BLaER1 treated with 17β-estradiol and CSF1 and Interleukin-3, amounts not matched to agents 10 nM and 100 nM (cell line): ENCODE results near the gene ACTR1A.

Experiments
- H3K27ac ChIP-seq, 11 experiments: shearing (Covaris generic); formaldehyde crosslinking; 2 replicates each; pipeline ENCODE4 v1.8.1; 2022
- H3K27me3 ChIP-seq, 11 experiments: shearing (Covaris generic); formaldehyde crosslinking; 2 replicates each; pipeline ENCODE4 v1.8.1; 2022
- H3K36me3 ChIP-seq, 11 experiments: shearing (Covaris generic); formaldehyde crosslinking; 2 replicates each; pipeline ENCODE4 v1.8.1; 2022
- H3K4me1 ChIP-seq, 10 experiments: shearing (Covaris generic); formaldehyde crosslinking; 2 replicates each; pipeline ENCODE4 v1.8.1; 2022
- H3K4me2 ChIP-seq, 11 experiments: shearing (Covaris generic); formaldehyde crosslinking; 2 replicates each; pipeline ENCODE4 v1.8.1; 2022
- H3K4me3 ChIP-seq, 10 experiments: shearing (Covaris generic); formaldehyde crosslinking; 2 replicates each; pipeline ENCODE4 v1.8.1; 2022
- H3K9ac ChIP-seq, 11 experiments: shearing (Covaris generic); formaldehyde crosslinking; 2 replicates each; pipeline ENCODE4 v1.8.1; 2022
- H3K9me3 ChIP-seq, 11 experiments: shearing (Covaris generic); formaldehyde crosslinking; replicated peaks in 1 of 11; 2 replicates each; pipeline ENCODE4 v1.8.1; 2022
- H4K20me1 ChIP-seq, 11 experiments: shearing (Covaris generic); formaldehyde crosslinking; 2 replicates each; pipeline ENCODE4 v1.8.1; 2022
- Cebpa-rat ChIP-seq, 11 experiments: shearing (Covaris generic); IDR thresholded peaks; 2 replicates each; pipeline ENCODE4 v1.8.1; 2022

The ACTR1A gene

DNA sequence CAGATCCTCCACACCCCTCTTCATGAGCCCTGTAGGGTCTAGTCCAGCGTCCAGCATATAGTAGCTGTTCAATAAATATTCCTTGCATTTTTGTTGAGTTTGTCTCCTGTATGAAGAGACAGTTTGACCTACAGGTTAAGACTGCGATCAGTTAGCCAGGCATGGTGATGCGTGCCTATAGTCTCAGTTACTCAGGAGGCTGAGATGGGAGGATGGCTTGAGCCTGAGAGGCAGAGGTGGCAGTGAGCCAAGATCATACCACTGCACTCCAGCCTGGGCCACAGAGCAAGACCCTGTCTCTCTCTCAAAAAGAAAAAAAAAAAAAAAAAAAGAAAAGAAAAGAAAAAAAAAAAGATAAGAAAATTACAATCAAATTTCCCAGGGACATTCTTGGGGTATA is 65.0 kb downstream of the ACTR1A start:
- no peak for TF ChIP-seq Cebpa-rat (IDR thresholded peaks at IDR 0.05)
- peak overlapping the region in 8 of 10 experiments; percentile 62 to 93 (median 79); a peak in 15 of 20 replicates for H3K4me3 ChIP-seq
- peaks cover 60 to 90% (median 80%) of the 10 kb centered on the region in 10 experiments for H3K4me1 ChIP-seq
- H4K20me1 ChIP-seq = peaks cover 0 to 69% (median 36%) of the 10 kb centered on the region in 11 experiments; a peak in 14 of 22 replicates
- no peaks in the 10 kb centered on the region for H3K9me3 ChIP-seq
- peaks cover 0 to 26% (median 0%) of the 10 kb centered on the region in 11 experiments; a peak in 8 of 22 replicates for H3K27me3 ChIP-seq
- peak overlapping the region in 7 of 11 experiments; percentile 5 to 91 (median 85); a peak in 10 of 22 replicates for H3K9ac ChIP-seq
- peaks cover 0 to 39% (median 0%) of the 10 kb centered on the region in 11 experiments; a peak in 8 of 22 replicates for H3K36me3 ChIP-seq
- H3K27ac ChIP-seq = peak overlapping the region in 3 of 11 experiments; percentile 20 to 88 (median 80); a peak in 4 of 22 replicates
- H3K4me2 ChIP-seq = peak overlapping the region in 10 of 11 experiments; percentile 39 to 100 (median 94); a peak in 17 of 22 replicates

DNA sequence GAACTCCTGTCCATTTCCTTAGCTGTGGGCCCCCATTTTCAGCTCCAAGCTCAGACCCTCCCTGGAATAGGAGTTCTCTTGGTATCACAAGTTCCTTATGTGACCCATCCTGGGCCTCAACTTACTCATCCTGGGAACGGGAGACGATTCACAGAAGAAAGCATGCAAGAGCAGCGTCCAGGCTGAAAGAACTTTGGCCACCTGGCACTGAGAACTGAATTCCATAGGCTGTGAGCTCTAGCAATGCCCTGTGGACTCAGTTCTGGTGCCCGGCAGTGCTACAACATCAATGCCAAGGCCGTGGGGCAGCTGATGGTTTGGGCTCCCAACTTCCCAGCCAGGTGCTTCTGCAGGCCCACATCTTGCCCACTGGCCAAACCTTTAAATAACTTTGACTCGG is 66.2 kb downstream of the ACTR1A start:
- Histone ChIP-seq H3K4me3 (peak overlapping the region; percentile 50 to 93 (median 72)), H3K27me3 (peaks cover 0 to 26% (median 0%) of the 10 kb centered on the region in 11 experiments; a peak in 8 of 22 replicates), H3K27ac (peak overlapping the region in 10 of 11 experiments; percentile 26 to 93 (median 86); a peak in 18 of 22 replicates), H4K20me1 (peaks cover 0 to 57% (median 24%) of the 10 kb centered on the region in 11 experiments; a peak in 14 of 22 replicates), H3K4me2 (peak overlapping the region; percentile 88 to 100 (median 95)), H3K9me3 (no peaks in the 10 kb centered on the region), H3K36me3 (peaks cover 0 to 29% (median 0%) of the 10 kb centered on the region in 11 experiments; a peak in 8 of 22 replicates), H3K9ac (peak overlapping the region; percentile 67 to 91 (median 85); a peak in 20 of 22 replicates), H3K4me1 (peaks cover 64 to 91% (median 81%) of the 10 kb centered on the region in 10 experiments)
- TF ChIP-seq Cebpa-rat (IDR thresholded peaks at IDR 0.05) = no peak

DNA sequence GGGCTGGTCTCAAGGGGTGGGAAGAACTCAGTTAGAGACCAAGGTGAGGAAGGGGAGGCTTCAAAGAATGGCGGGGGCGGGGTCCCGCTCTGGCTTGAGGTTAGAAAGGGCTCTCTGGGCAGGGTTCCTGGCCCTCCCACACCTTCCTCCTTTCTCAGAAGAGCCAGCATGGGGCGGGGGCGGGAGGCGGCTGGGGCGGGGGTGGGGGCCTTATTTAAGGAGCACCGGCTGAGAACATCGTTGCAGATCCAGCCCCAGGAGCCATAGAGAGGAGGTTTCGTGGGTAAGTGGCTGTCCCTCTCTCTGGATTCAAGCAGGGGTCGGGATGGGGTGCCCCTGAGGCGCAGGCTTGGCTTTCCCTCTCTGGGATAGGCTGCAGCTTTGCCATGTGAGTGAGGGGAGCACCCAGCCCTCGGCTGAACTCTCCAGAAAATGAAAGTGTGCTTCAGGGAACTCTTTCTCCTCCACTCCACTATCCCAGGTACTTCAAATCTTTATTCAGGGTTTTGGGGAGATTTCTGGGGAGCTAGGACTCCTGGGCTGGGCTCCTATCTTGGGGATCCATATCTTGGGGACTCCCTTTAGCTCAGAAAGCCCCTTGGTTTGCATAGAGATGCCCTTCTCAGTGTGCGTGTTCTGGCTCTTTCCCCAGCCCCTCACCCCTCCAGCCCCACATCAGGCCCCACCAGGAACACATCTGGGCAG is 66.8 kb downstream of the ACTR1A start:
- Histone ChIP-seq H3K4me2 (peak overlapping the region; percentile 88 to 100 (median 95)), H3K4me1 (peaks cover 67 to 90% (median 81%) of the 10 kb centered on the region in 10 experiments), H3K36me3 (peaks cover 0 to 30% (median 1%) of the 10 kb centered on the region in 11 experiments; a peak in 9 of 22 replicates), H3K27me3 (peaks cover 0 to 26% (median 0%) of the 10 kb centered on the region in 11 experiments; a peak in 8 of 22 replicates), H3K27ac (peak overlapping the region; percentile 52 to 93 (median 87); a peak in 21 of 22 replicates), H3K9ac (peak overlapping the region; percentile 67 to 91 (median 85)), H4K20me1 (peaks cover 0 to 50% (median 24%) of the 10 kb centered on the region in 11 experiments; a peak in 14 of 22 replicates), H3K9me3 (no peaks in the 10 kb centered on the region), H3K4me3 (peak overlapping the region; percentile 50 to 93 (median 72))
- TF ChIP-seq Cebpa-rat (IDR thresholded peaks at IDR 0.05) = no peak

DNA sequence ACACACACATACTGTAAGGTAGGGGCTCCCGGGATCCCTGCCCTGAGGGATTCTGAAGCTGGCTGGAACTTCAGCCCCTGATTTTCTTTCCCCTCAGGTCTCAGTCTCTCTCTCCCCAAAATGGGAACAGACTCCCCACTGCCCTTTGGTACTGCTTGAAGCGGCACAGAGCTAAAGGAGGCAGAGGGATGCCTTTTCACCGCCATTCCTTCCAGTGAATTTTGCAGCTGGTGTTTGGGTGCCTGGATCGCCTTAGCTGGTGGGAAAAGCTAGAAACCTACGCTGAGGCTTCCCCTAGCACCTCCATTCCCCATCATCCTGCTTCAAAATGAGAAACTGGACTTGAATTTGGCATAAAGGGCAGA is 67.4 kb downstream of the ACTR1A start:
- Histone ChIP-seq H3K9me3 (no peaks in the 10 kb centered on the region), H4K20me1 (peaks cover 0 to 45% (median 24%) of the 10 kb centered on the region in 11 experiments; a peak in 14 of 22 replicates), H3K4me2 (peak overlapping the region; percentile 88 to 100 (median 95)), H3K4me1 (peaks cover 61 to 87% (median 78%) of the 10 kb centered on the region in 10 experiments), H3K36me3 (peaks cover 0 to 35% (median 5%) of the 10 kb centered on the region in 11 experiments; a peak in 10 of 22 replicates), H3K27me3 (peaks cover 0 to 26% (median 0%) of the 10 kb centered on the region in 11 experiments; a peak in 8 of 22 replicates), H3K4me3 (peak overlapping the region in 9 of 10 experiments; percentile 54 to 93 (median 79); a peak in 18 of 20 replicates), H3K27ac (peak overlapping the region; percentile 52 to 93 (median 87); a peak in 21 of 22 replicates), H3K9ac (peak overlapping the region; percentile 44 to 91 (median 74))
- no peak for TF ChIP-seq Cebpa-rat (IDR thresholded peaks at IDR 0.05)

DNA sequence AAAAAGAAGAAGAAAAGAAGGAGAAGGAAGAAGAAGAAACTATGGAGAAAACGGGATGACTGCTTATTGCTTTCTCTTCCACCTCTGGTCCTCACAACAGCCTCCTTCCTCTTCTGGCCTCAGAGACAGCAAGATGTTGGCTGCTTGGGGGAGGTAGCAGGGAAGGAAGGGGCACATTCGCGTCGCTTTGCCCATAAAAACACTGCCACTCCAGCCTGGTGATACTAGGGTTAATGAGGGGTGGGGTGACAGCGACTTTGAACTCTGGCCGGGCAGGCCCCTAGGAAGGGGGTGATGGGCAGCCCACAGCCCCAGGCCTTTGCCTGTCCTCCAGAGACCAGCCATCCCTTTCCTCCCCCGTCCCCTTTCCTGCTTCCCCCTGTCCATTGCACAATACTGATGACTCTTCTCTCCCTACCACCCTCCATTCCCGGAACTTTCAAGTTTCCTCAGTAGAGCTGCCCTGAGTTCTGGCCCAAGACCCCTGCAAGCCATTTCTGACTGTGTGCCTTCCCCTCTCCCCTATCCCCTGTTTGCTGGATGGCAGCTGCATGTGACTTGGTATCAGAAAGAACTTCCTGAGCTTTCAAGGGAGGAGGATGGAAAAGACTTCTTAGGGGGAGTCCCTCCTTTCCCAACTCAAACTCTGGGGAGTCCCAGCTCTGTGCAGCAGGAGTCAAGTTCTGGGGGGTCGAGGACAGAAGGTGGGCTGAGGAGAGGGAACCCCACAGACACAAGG is 67.9 kb downstream of the ACTR1A start:
- Histone ChIP-seq H3K27me3 (peaks cover 0 to 26% (median 0%) of the 10 kb centered on the region in 11 experiments; a peak in 8 of 22 replicates), H3K4me1 (peaks cover 56 to 81% (median 73%) of the 10 kb centered on the region in 10 experiments), H3K27ac (peak overlapping the region; percentile 52 to 93 (median 87); a peak in 21 of 22 replicates), H3K36me3 (peaks cover 0 to 35% (median 5%) of the 10 kb centered on the region in 11 experiments; a peak in 11 of 22 replicates), H3K9ac (peak overlapping the region; percentile 44 to 91 (median 74); a peak in 21 of 22 replicates), H4K20me1 (peaks cover 0 to 39% (median 24%) of the 10 kb centered on the region in 11 experiments; a peak in 14 of 22 replicates), H3K9me3 (no peaks in the 10 kb centered on the region), H3K4me3 (peak overlapping the region in 9 of 10 experiments; percentile 54 to 93 (median 79); a peak in 18 of 20 replicates), H3K4me2 (peak overlapping the region; percentile 88 to 100 (median 95))
- TF ChIP-seq Cebpa-rat (IDR thresholded peaks at IDR 0.05) = peak in 10 of 11 experiments; percentile 50 to 78 (median 70); a peak in 15 of 22 replicates

DNA sequence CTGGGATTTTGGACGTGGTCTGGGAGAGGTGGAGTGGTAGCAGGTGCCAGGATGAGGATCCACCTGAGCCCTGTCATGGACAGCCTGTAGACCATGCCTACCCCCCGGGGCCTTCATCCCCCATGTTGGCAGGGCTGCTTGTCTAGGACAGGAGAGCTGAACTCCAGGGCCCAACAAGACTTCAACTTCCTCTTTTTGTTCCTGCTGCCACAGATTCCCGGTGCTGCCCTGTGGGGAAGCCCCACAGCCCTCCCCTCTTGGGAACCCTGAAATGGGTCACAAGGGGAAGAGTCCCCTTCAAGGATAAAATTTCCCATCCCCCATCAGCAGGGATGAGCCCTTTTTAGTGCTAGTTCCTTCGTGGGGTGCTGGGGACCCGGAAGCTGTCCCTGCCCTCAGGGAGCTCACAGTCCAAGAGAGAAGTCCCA is 68.9 kb downstream of the ACTR1A start:
- H3K9me3 ChIP-seq = no peaks in the 10 kb centered on the region
- peak overlapping the region; percentile 88 to 100 (median 95) for H3K4me2 ChIP-seq
- peak overlapping the region in 9 of 10 experiments; percentile 7 to 93 (median 79); a peak in 15 of 20 replicates for H3K4me3 ChIP-seq
- H3K9ac ChIP-seq = peak overlapping the region; percentile 32 to 91 (median 74); a peak in 18 of 22 replicates
- no peak for TF ChIP-seq Cebpa-rat (IDR thresholded peaks at IDR 0.05)
- H3K27me3 ChIP-seq = peaks cover 0 to 26% (median 0%) of the 10 kb centered on the region in 11 experiments; a peak in 8 of 22 replicates
- H3K36me3 ChIP-seq = peaks cover 0 to 33% (median 8%) of the 10 kb centered on the region in 11 experiments; a peak in 13 of 22 replicates
- peaks cover 0 to 30% (median 20%) of the 10 kb centered on the region in 11 experiments; a peak in 14 of 22 replicates for H4K20me1 ChIP-seq
- peaks cover 56 to 72% (median 66%) of the 10 kb centered on the region in 10 experiments for H3K4me1 ChIP-seq
- H3K27ac ChIP-seq = peak overlapping the region in 10 of 11 experiments; percentile 68 to 93 (median 88); a peak in 20 of 22 replicates

DNA sequence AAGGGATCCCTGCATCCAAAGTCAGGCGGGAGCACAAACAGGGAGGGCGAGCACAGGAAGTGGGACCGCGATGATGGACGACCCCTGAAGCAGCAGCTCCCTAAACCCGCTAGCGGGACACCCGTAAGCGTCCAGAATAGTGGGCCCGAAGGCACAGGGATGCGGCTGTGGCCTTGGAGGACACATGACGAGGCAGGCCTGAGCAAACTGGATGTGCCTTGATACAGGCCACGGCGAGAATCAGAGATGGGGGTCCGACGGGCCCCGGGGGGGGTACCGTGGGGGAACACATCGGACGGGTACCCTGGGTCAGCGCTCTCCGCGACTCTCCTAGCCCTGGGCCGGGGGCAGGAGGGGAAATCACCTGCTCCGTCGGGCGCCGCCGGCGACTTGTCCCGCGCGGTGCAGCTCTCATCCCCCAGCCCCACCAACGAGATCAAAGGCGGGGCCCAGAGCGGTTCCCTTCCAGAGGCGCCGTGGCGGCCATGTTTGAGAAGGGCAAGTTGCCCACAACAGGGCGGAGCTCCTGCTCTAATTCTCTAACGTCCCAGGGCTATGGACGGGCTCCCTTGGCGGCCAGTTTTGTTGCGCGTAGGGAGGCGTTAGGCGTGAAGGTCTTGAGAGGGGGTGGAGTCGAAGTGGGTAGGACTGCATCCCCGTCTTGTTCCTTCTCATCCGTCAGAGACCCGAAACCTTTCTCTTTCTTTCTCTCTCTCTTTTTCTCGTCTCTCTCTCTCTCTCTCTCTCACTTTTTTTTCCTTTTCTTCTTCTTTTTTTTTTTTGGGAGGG is 70.2 kb downstream of the ACTR1A start, which contains the start of gene CUEDC2:
Gene CUEDC2, minus strand, starts transcription at position 413 of the 789 bp plus-strand sequence. CDS start 7,386 bp downstream, outside the sequence.
- Histone ChIP-seq H3K4me2 (peak within 1 kb of the TSS; percentile 88 to 100 (median 95)), H3K4me1 (peaks cover 47 to 60% (median 53%) of the 10 kb centered on the region in 10 experiments), H3K27me3 (peaks cover 0 to 26% (median 0%) of the 10 kb centered on the region in 11 experiments; a peak in 8 of 22 replicates), H4K20me1 (peaks cover 0 to 17% (median 7%) of the 10 kb centered on the region in 11 experiments; a peak in 13 of 22 replicates), H3K36me3 (peaks cover 0 to 30% (median 5%) of the 10 kb centered on the region in 11 experiments; a peak in 13 of 22 replicates), H3K4me3 (peak within 1 kb of the TSS; percentile 74 to 96 (median 82)), H3K27ac (peak within 1 kb of the TSS; percentile 80 to 93 (median 88)), H3K9me3 (no peaks in the 10 kb centered on the region), H3K9ac (peak within 1 kb of the TSS; percentile 85 to 95 (median 90))
- no peak for TF ChIP-seq Cebpa-rat (IDR thresholded peaks at IDR 0.05)
